RWPE2 (cell line): Measurements from ENCODE around the gene RNF150.
A peak's percentile ranks its signal among the peaks of the same experiment; 100 is the strongest.

Experiments used
- ATAC-seq: fragments of 200-7000 bp; cut with Tn5 transposase; 3 replicates; pipeline ENCODE4 v1.9.1; 2021; ENCODE audit warnings: low read depth
- DNase-seq: peaks from one replicate; pipeline ENCODE4 v3.0.0-alpha.2; 2020; ENCODE audit warnings: low spot score
- H3K27ac ChIP-seq: fragments of 450-650 bp; 2 replicates; pipeline ENCODE4 v1.5.1; 2017; ENCODE audit warnings: mild to moderate bottlenecking; ENCODE audit not compliant: poor library complexity, severe bottlenecking
- H3K27me3 ChIP-seq: fragments of 250-450 bp; sonication (Bioruptor Pico); 2 replicates; pipeline ENCODE4 v1.5.1; 2021; ENCODE audit warnings: mild to moderate bottlenecking, moderate library complexity; ENCODE audit not compliant: insufficient read depth, poor library complexity, severe bottlenecking
- H3K36me3 ChIP-seq: fragments of 250-450 bp; sonication (Bioruptor Pico); 2 replicates; pipeline ENCODE4 v1.5.1; 2020; ENCODE audit warnings: low read depth, mild to moderate bottlenecking, moderate library complexity
- H3K4me1 ChIP-seq: fragments of 250-450 bp; sonication (Bioruptor Pico); 2 replicates; pipeline ENCODE4 v1.5.1; 2021; ENCODE audit warnings: mild to moderate bottlenecking, moderate library complexity; ENCODE audit not compliant: insufficient read depth, poor library complexity, severe bottlenecking
- H3K4me3 ChIP-seq: fragments of 250-450 bp; sonication (Bioruptor Pico); 2 replicates; pipeline ENCODE4 v1.5.1; 2021; ENCODE audit warnings: mild to moderate bottlenecking, moderate library complexity; ENCODE audit not compliant: severe bottlenecking
- H3K9me3 ChIP-seq: fragments of 250-450 bp; sonication (Bioruptor Pico); 2 replicates; pipeline ENCODE4 v1.5.1; 2021; ENCODE audit warnings: mild to moderate bottlenecking, moderate library complexity; ENCODE audit not compliant: severe bottlenecking
- TF ChIP-seq, protein P1 (sequence below): fragments of 450-650 bp; IDR thresholded peaks from one replicate; pipeline ENCODE4 v1.5.1; 2017; ENCODE audit warnings: mild to moderate bottlenecking, moderate library complexity; ENCODE audit not compliant: poor library complexity, severe bottlenecking

RNF150 gene

DNA sequence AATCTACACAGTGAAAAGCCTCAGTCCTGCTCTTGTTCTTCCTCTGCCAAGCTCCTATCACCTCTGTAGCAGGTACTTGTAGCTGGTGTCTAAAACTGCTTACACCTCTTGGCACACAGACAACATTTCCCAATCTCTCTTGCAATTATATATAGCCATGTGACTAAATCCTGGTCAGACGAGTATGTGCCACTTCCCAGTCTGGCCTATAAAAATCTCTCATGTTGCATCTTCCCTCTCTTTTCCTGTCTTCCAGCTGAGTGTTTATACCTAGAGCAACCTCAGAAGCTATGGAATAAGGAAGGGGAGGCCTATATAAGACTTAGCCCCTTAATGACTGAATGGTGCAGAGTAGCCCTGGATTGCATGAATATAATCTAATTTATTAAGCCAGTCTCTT, 105.8 kb downstream of the RNF150 start:
- DNase-seq (no peak), ATAC-seq (peak; percentile 72)
- H3K27me3 ChIP-seq, result peaks cover 2% of the 10 kb centered on the region
- H3K27ac ChIP-seq, result no peak overlapping the region
- no peaks in the 10 kb centered on the region for H3K4me1 ChIP-seq
- no peaks in the 10 kb centered on the region for H3K36me3 ChIP-seq
- H3K4me3 ChIP-seq, result no peak overlapping the region
- H3K9me3 ChIP-seq, result no peaks in the 10 kb centered on the region
- TF ChIP-seq, protein P1, sequence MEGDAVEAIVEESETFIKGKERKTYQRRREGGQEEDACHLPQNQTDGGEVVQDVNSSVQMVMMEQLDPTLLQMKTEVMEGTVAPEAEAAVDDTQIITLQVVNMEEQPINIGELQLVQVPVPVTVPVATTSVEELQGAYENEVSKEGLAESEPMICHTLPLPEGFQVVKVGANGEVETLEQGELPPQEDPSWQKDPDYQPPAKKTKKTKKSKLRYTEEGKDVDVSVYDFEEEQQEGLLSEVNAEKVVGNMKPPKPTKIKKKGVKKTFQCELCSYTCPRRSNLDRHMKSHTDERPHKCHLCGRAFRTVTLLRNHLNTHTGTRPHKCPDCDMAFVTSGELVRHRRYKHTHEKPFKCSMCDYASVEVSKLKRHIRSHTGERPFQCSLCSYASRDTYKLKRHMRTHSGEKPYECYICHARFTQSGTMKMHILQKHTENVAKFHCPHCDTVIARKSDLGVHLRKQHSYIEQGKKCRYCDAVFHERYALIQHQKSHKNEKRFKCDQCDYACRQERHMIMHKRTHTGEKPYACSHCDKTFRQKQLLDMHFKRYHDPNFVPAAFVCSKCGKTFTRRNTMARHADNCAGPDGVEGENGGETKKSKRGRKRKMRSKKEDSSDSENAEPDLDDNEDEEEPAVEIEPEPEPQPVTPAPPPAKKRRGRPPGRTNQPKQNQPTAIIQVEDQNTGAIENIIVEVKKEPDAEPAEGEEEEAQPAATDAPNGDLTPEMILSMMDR, result no peak

DNA sequence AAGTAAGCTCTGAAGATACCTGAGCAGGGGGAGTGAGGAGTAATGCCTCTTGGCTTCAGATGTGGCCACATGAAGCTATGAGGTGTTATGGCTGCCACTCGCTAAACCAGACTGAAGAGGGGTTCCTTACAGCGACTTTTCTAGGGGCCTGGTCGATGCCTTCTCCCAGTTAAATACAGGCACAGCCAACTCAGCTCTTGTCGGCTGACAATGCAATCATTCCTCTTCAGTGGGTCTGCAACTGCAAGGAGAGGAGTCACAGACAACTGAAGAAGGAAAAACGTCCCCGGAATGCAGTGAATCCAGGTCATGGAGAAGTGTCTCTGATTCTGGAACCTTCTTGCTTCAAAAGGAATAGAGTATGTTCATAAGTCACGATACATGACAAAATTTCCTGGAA, 106.4 kb downstream of the RNF150 start:
- no peaks in the 10 kb centered on the region for H3K9me3 ChIP-seq
- TF ChIP-seq, protein P1, result no peak
- no peaks in the 10 kb centered on the region for H3K36me3 ChIP-seq
- peaks cover 2% of the 10 kb centered on the region for H3K27me3 ChIP-seq
- DNase-seq (no peak), ATAC-seq (no peak)
- no peak overlapping the region for H3K27ac ChIP-seq
- no peak overlapping the region for H3K4me3 ChIP-seq
- no peaks in the 10 kb centered on the region for H3K4me1 ChIP-seq

DNA sequence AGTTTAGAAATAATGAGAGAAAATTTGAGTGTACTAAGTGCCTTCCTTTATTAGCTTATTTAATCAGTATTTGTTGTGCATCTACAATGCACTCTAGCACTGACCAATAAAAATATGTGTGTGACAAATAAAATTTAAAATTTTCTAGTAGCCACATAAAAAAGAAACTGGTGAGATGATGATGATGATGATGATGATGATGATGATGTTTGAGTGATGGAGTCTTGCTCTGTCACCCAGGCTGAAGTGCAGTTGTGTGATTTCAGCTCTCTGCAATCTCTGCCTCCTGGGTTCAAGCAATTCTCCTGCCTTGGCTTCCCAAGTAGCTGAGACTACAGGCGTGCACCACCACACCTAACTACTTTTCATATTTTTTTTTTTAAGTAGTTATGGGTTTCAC, 110.2 kb downstream of the RNF150 start:
- H3K27ac ChIP-seq, result no peak overlapping the region
- TF ChIP-seq, protein P1, result no peak
- H3K36me3 ChIP-seq, result no peaks in the 10 kb centered on the region
- H3K4me1 ChIP-seq, result no peaks in the 10 kb centered on the region
- no peak overlapping the region for H3K4me3 ChIP-seq
- DNase-seq (no peak), ATAC-seq (no peak)
- peaks cover 2% of the 10 kb centered on the region for H3K27me3 ChIP-seq
- H3K9me3 ChIP-seq, result no peaks in the 10 kb centered on the region

DNA sequence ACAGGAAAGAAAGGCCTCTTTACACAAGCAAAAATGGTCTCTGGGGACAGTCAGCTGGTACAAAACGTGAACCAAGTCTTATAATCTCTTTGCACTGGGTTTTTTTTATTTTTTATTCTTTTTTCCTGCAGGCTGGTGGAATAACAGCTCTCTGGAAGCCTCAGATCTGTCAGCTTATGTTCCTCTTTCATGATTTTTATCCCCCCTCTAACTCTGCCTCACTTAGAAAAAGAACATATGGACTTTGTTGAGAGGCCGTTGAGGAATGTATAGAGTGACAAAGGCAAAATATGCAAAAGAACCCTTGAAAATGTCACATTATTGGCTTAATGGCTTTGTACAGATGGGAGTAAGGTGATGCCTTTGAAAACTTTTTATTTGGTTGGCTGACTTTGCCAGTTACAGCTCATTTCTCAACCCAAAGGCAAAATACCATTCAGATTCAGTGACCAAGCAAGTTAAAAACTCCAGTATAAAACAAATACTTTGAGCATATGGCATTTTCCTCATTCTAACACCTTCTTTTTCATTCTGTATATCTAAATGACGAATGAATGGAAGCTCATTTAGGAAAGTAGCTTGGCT, 111.1 kb downstream of the RNF150 start:
- Histone ChIP-seq H3K36me3 (no peaks in the 10 kb centered on the region), H3K9me3 (no peaks in the 10 kb centered on the region), H3K4me3 (no peak overlapping the region), H3K27ac (no peak overlapping the region), H3K4me1 (no peaks in the 10 kb centered on the region), H3K27me3 (peaks cover 8% of the 10 kb centered on the region)
- no peak for DNase-seq
- no peak for ATAC-seq
- TF ChIP-seq, protein P1, result no peak

DNA sequence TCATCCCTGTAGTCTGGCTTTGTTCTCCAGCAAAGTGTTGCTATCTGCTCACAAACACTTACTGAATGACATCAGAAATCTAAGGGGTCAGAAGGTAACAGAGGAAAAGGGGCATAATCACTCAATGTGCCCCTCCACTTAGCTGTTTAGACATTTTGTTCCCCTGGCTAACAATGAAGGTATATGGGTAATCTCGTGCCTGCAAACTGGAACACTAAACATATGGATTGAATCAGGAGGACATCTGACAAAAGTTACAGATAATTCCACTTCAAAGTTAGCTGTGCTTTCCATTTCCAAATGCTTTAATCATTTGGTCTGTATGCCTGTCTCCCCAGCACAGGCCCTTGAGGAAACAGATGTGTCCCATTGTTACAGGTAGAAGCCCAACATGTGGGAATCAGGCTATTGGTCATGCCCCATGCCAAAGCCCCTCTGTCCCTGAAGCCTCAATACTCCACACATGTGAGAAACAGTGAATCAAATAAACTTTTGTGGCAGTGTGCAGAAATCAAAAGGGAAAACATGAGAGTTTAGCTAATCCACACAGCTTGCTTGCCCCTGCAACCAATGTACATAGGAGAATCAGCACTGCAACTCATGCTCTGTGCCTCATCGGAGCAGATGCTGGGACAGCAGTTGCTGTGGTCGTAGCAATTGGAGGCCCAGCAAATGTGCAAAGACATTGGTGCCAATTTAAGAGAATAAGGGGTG, 111.7 kb downstream of the RNF150 start:
- no peaks in the 10 kb centered on the region for H3K4me1 ChIP-seq
- H3K27me3 ChIP-seq, result peaks cover 8% of the 10 kb centered on the region
- no peaks in the 10 kb centered on the region for H3K9me3 ChIP-seq
- H3K27ac ChIP-seq, result no peak overlapping the region
- TF ChIP-seq, protein P1, result no peak
- H3K4me3 ChIP-seq, result no peak overlapping the region
- no peak for ATAC-seq
- no peaks in the 10 kb centered on the region for H3K36me3 ChIP-seq
- DNase-seq, result no peak
